Raji (cell line): Measurements from ENCODE around the gene SLC18B1.

ENCODE experiments used
- POLR2A ChIP-seq: IDR thresholded peaks from 2 replicates; pipeline ENCODE4 v1.6.1; 2011; ENCODE audit warnings: low read depth, low read length, control low read depth; ENCODE audit not compliant: insufficient read depth

The SLC18B1 gene

DNA sequence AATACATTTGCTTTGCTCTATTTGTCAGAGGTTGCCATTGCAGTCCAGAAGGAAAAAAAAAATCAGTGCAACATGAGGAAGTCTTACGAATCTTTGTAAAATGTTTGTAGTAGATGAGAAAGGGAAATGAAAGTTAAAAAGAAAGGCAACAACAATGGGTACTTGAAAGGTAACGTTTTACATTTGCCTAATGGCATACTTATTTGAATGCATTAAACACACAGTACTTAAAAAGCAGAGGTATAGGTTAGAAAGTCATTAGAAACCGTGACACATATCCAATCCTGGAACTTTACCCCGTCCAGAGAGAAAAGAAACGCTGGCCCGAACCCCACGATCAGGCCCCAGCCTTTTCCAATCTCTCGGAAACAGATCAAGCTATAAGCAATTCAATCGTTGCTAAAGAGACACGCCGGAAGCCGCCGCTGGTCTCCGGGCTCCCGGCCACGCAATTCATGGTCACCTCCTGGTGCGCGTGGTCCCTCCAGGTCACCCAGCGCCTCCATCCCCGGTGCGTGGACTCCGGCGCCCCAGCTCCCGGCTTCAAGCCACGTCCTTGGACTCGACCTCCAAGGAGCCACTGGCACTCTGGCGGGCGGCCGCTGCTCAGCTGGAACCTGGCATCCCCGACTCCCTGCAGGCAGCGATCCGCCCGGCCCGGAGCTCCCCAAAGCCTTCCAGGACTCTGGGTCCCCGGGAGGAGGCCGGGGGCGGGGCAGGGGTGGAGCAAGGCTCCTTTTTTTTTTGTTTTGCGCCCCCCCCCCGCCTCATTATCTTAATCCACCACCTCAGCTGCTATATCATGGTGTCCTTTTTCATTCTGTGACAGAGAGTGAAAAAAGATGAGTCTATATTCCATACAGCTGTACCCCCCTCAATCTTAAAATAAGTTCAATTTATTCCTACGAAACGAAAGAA, at the start of gene SLC18B1:
Gene SLC18B1 (minus strand): TSS at position 687 of the 918 bp plus-strand sequence. CDS start 181 bp downstream, at position 506.
- TF ChIP-seq POLR2A, result no peak

- no peak for TF ChIP-seq POLR2A
Measured at GRCh38 chr6:132843316-132844035, 45.0 kb upstream of the SLC18B1 start.

DNA sequence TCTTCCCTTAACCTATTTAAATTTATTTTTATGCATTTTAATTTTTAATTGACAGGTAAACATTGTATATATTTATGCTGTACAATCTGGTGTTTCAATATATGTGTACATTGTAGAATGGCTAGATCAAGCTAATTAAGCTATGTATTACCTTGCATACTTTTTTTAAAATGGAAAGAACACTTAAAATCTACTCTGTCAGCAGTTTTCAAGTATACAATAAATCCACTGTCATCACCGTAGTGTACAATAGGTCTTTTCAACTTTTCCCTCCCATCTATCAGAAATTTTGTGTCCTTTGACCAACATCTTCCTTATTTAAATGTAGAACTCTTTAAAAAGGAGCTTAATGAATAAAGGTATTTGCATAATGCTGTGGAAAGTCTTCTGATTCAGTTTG, 43.5 kb upstream of the SLC18B1 start:
- no peak for TF ChIP-seq POLR2A

DNA sequence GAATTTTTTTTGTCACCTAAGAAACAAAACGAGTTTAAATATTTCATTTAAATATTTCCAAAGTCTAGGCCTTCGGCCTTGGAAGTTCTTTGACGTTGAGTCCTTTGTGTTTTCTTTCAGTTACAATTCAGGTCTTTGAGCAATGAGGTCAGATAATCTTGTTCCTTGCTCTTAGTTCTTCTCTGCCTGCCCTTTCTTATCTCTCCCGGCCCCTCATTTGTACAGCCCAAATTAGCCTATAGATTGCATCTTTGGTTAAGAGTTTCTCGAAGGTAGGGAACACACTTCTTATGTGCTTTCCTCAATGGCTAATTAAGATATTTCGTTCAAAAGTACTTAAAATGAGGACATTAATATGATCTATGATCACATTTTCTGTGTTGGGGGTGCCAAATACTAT, 34.5 kb upstream of the SLC18B1 start:
- TF ChIP-seq POLR2A, result no peak

DNA sequence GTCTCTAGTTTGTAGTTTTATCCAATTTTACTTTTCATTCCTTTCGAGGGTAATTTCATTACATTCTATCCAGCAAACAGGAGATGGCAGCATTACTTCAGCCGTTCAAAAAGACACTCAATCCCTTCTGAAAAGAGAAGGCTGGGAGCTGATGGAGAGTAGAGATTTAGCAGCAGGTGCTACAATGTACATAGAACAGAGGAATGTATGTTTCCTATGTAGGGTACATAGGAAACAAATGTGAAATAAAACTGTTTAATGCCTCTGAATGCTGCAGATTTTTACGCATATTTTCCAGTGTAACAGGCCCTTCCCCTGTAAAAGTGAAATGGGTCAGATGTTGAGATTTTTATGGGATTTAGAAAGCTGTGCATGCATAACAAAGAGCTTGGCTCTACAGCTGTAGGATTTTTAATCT, 31.9 kb upstream of the SLC18B1 start:
- TF ChIP-seq POLR2A, result no peak

GRCh38 chr6:132820629-132821381, 22.4 kb upstream of the SLC18B1 start:
- peak; percentile 56 for TF ChIP-seq POLR2A

- TF ChIP-seq POLR2A, result peak; percentile 58; the same call in 1 of the 2 replicates
Measured at GRCh38 chr6:132819405-132820161, 21.1 kb upstream of the SLC18B1 start.

- TF ChIP-seq POLR2A, result no peak; the same call in 1 of the 2 replicates
Measured at GRCh38 chr6:132818404-132819359, 20.2 kb upstream of the SLC18B1 start.

- TF ChIP-seq POLR2A, result peak; percentile 24; the same call in 1 of the 2 replicates
Measured at GRCh38 chr6:132817554-132818403, 19.3 kb upstream of the SLC18B1 start.

- no peak for TF ChIP-seq POLR2A
Measured at GRCh38 chr6:132816660-132817059, 18.2 kb upstream of the SLC18B1 start.

- TF ChIP-seq POLR2A, result no peak
Measured at GRCh38 chr6:132814716-132815570, 16.5 kb upstream of the SLC18B1 start.
